ENCODE data around the gene BABAM2. TPM values are rescaled to one million over a fixed set of nuclear protein-coding genes. Genes with fewer than 3 reads are reported as not detected.

BABAM2 gene
- total RNA-seq, 4 donors from 2014 or later, result 57.2 to 72.2 (median 67.5) TPM

GRCh38 chr2:28348921-28349320 lies 458.4 kb downstream of the BABAM2 start:
- intact Hi-C loops (cut with DNase I; ENCODE audit: low total_unique reads), result no loop called here
- TF ChIP-seq CTCF (IDR thresholded peaks at IDR 0.05 in 4 of 5, conservative IDR thresholded peaks at IDR 0.05 in 1 of 5), result no peak
- TF ChIP-seq POLR2A (IDR thresholded peaks at IDR 0.05), result no peak
- H3K27ac ChIP-seq, result no peak overlapping the region

GRCh38 chr2:28349546-28350165 lies 459.1 kb downstream of the BABAM2 start:
- no peaks in the 10 kb centered on the region for H3K9me3 ChIP-seq
- in situ Hi-C loops (cut with MboI; ENCODE audit: low sequenced_read_pairs in 4 of 4), result no loop called here
- H3K4me1 ChIP-seq, result peaks cover 23 to 33% of the 10 kb centered on the region in 2 donors
- ATAC-seq (no peak), DNase-seq (no peak)
- TF ChIP-seq POLR2A (IDR thresholded peaks at IDR 0.05), result no peak
- no peak for TF ChIP-seq CTCF (IDR thresholded peaks at IDR 0.05 in 4 of 5, conservative IDR thresholded peaks at IDR 0.05 in 1 of 5)
- intact Hi-C loops (cut with DNase I; ENCODE audit: low total_unique reads), result no loop called here
- no peak overlapping the region for H3K4me3 ChIP-seq
- no peaks in the 10 kb centered on the region for H3K36me3 ChIP-seq
- H3K27me3 ChIP-seq, result no peaks in the 10 kb centered on the region
- H3K27ac ChIP-seq, result no peak overlapping the region

More at GRCh38 chr2:28348921-28349320, 458.4 kb downstream of the BABAM2 start:
- Histone ChIP-seq H3K4me1 (peaks cover 27 to 40% of the 10 kb centered on the region in 2 donors), H3K36me3 (no peaks in the 10 kb centered on the region), H3K9me3 (no peaks in the 10 kb centered on the region), H3K27me3 (no peaks in the 10 kb centered on the region), H3K4me3 (no peak overlapping the region)
- DNase-seq, result no peak
- no peak for ATAC-seq
- in situ Hi-C loops (cut with MboI; ENCODE audit: low sequenced_read_pairs in 4 of 4), result no loop called here

GRCh38 chr2:28350196-28350595 lies 459.7 kb downstream of the BABAM2 start:
- no peak overlapping the region for H3K27ac ChIP-seq
- H3K4me3 ChIP-seq, result no peak overlapping the region
- peaks cover 24 to 31% of the 10 kb centered on the region in 2 donors for H3K4me1 ChIP-seq
- no peaks in the 10 kb centered on the region for H3K27me3 ChIP-seq
- intact Hi-C loops (cut with DNase I; ENCODE audit: low total_unique reads) (no loop called here), in situ Hi-C loops (cut with MboI; ENCODE audit: low sequenced_read_pairs in 4 of 4) (no loop called here)
- H3K36me3 ChIP-seq, result no peaks in the 10 kb centered on the region
- DNase-seq, result no peak
- no peak for ATAC-seq
- H3K9me3 ChIP-seq, result no peaks in the 10 kb centered on the region
- no peak for TF ChIP-seq POLR2A (IDR thresholded peaks at IDR 0.05)

GRCh38 chr2:28350791-28351285 lies 460.3 kb downstream of the BABAM2 start:
- Histone ChIP-seq H3K27me3 (no peaks in the 10 kb centered on the region), H3K27ac (no peak overlapping the region), H3K9me3 (no peaks in the 10 kb centered on the region), H3K4me1 (peaks cover 24 to 31% of the 10 kb centered on the region in 2 donors), H3K4me3 (no peak overlapping the region), H3K36me3 (no peaks in the 10 kb centered on the region)
- TF ChIP-seq POLR2A (IDR thresholded peaks at IDR 0.05), result no peak
- intact Hi-C loops (cut with DNase I; ENCODE audit: low total_unique reads), result no loop called here
- DNase-seq, result no peak
- ATAC-seq, result no peak
- in situ Hi-C loops (cut with MboI; ENCODE audit: low sequenced_read_pairs in 4 of 4), result no loop called here

- no peaks in the 10 kb centered on the region for H3K36me3 ChIP-seq
- intact Hi-C loops (cut with DNase I; ENCODE audit: low total_unique reads), result no loop called here
- no peaks in the 10 kb centered on the region for H3K9me3 ChIP-seq
- ATAC-seq (no peak), DNase-seq (no peak)
- no peak for TF ChIP-seq POLR2A (IDR thresholded peaks at IDR 0.05)
- H3K27me3 ChIP-seq, result no peaks in the 10 kb centered on the region
- peak overlapping the region in 1 of 4 donors; percentile 13 for H3K27ac ChIP-seq
- H3K4me3 ChIP-seq, result no peak overlapping the region
- in situ Hi-C loops (cut with MboI; ENCODE audit: low sequenced_read_pairs in 4 of 4), result no loop called here
- peaks cover 26 to 32% of the 10 kb centered on the region in 2 donors for H3K4me1 ChIP-seq
These were observed 461.1 kb downstream of the BABAM2 start for GRCh38 chr2:28351621-28352020.

- Histone ChIP-seq H3K27ac (peak overlapping the region in 1 of 4 donors; percentile 13), H3K4me3 (no peak overlapping the region), H3K4me1 (peaks cover 26 to 29% of the 10 kb centered on the region in 2 donors), H3K36me3 (no peaks in the 10 kb centered on the region), H3K9me3 (no peaks in the 10 kb centered on the region), H3K27me3 (no peaks in the 10 kb centered on the region)
- no peak for DNase-seq
- no peak for ATAC-seq
- intact Hi-C loops (cut with DNase I; ENCODE audit: low total_unique reads) (no loop called here), in situ Hi-C loops (cut with MboI; ENCODE audit: low sequenced_read_pairs in 4 of 4) (no loop called here)
- TF ChIP-seq CTCF (IDR thresholded peaks at IDR 0.05 in 4 of 5, conservative IDR thresholded peaks at IDR 0.05 in 1 of 5) (no peak), POLR2A (IDR thresholded peaks at IDR 0.05) (no peak)
These were observed 461.6 kb downstream of the BABAM2 start for GRCh38 chr2:28352104-28352503.

Data from gastrocnemius medialis (tissue), 4 donors.